ENCODE data around the gene FAM216A.

DNA sequence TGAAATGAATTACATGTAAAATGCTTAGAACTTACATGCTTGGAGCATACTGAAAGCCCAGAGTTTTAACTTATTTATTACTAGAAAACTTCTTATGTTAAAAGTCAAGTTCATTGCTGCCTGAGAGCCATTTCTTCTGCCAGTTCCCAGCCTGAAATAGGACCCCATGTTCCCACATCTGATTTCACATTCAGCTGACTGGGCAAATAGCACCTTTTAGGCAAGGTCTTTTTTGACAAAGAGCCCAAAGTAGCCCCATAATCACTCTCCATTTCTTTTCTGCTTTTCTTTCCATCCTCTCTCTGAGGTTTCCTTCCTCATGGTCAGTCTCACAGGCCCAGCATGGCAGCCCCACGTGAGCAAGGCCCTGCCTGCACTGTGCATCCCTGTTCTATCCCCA lies 17.4 kb upstream of the FAM216A start:
- TF ChIP-seq, protein P1, sequence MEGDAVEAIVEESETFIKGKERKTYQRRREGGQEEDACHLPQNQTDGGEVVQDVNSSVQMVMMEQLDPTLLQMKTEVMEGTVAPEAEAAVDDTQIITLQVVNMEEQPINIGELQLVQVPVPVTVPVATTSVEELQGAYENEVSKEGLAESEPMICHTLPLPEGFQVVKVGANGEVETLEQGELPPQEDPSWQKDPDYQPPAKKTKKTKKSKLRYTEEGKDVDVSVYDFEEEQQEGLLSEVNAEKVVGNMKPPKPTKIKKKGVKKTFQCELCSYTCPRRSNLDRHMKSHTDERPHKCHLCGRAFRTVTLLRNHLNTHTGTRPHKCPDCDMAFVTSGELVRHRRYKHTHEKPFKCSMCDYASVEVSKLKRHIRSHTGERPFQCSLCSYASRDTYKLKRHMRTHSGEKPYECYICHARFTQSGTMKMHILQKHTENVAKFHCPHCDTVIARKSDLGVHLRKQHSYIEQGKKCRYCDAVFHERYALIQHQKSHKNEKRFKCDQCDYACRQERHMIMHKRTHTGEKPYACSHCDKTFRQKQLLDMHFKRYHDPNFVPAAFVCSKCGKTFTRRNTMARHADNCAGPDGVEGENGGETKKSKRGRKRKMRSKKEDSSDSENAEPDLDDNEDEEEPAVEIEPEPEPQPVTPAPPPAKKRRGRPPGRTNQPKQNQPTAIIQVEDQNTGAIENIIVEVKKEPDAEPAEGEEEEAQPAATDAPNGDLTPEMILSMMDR (IDR thresholded peaks at IDR 0.05 in 4 of 5, conservative IDR thresholded peaks at IDR 0.05 in 1 of 5) = no peak
- no peak for TF ChIP-seq POLR2A (IDR thresholded peaks at IDR 0.05)

All from gastrocnemius medialis (tissue), 4 donors.